LNCAP (cell line): ENCODE measurements around the gene OR2L8.
A peak's percentile ranks its signal among the peaks of the same experiment; 100 is the strongest.

Source experiments
- TF ChIP-seq, protein P1 (sequence below): fragments of 450-650 bp; IDR thresholded peaks from 2 replicates; pipeline ENCODE4 v1.5.1; 2017; ENCODE audit warnings: mild to moderate bottlenecking

Gene OR2L8

DNA sequence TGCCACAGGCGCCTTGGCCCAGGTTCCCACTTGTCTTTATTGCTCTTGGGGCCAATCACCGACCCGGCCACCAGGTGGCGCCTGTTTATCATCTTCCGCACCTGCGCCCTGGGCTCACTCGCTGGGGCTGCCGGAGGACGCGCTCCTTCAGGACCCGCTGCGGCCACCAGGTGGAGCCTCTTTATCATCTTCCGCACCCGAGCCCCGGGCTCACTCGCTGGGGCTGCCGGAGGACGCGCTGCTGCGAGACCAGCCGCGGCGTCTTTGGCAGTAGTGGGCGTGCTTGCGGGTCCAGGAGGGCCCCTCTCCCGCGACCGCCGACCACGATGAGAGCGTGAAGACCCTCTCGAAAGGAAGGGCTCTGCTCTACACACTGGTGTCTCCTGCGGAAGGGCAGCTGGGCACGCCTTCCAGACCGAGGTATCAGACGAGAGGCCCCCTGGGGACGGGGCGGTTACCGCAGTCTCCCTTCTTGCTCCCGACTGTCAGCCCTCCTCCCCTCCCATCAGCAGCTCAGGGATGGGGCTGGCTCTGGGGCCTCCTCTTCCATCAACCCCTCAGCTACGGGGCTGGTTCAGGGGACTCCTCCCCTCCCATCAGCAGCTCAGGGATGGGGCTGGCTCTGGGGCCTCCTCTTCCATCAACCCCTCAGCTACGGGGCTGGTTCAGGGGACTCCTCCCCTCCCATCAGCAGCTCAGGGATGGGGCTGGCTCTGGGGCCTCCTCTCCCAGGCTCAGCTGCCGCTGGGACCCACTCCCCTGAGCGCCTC lies 11.5 kb upstream of the OR2L8 start:
- TF ChIP-seq, protein P1, sequence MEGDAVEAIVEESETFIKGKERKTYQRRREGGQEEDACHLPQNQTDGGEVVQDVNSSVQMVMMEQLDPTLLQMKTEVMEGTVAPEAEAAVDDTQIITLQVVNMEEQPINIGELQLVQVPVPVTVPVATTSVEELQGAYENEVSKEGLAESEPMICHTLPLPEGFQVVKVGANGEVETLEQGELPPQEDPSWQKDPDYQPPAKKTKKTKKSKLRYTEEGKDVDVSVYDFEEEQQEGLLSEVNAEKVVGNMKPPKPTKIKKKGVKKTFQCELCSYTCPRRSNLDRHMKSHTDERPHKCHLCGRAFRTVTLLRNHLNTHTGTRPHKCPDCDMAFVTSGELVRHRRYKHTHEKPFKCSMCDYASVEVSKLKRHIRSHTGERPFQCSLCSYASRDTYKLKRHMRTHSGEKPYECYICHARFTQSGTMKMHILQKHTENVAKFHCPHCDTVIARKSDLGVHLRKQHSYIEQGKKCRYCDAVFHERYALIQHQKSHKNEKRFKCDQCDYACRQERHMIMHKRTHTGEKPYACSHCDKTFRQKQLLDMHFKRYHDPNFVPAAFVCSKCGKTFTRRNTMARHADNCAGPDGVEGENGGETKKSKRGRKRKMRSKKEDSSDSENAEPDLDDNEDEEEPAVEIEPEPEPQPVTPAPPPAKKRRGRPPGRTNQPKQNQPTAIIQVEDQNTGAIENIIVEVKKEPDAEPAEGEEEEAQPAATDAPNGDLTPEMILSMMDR, result peak; percentile 90

DNA sequence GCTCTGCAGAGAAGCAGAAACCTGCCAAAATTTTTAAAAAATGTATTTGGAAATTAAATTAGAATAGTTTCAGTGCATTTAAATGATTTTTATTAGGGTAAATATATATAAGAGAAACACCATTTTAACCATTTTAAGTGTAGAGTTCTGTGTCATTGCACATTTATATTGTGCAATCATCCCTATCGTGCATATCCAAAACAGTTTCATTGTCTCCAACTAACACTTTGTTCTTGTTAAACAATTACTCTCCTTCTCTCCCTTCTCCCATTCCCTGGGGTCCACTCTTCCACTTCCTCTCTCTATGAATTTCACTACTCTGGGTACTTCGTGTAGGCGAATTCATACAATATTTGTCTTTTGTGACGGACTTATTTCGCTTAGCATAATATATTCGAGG lies 6.0 kb upstream of the OR2L8 start:
- TF ChIP-seq, protein P1, result no peak

DNA sequence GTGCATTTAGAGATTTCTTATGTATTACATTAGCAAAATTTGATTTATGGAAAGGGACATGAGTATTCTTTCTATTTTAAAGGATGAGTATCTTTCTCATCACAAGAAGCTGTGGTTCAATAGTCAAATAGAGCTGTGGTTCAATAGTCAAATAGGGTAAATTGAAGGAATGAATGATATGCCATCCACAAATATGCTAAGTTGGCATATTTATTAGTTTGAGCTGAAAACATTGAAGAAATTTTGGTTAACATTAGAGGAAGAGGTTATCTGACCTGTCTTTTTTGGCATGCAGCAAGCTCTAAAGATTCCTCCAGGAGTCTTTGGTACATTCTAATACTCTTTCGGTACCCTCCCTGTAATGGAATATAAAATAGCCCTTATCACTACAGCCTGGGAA lies 4.8 kb downstream of the OR2L8 start:
- TF ChIP-seq, protein P1, result no peak

DNA sequence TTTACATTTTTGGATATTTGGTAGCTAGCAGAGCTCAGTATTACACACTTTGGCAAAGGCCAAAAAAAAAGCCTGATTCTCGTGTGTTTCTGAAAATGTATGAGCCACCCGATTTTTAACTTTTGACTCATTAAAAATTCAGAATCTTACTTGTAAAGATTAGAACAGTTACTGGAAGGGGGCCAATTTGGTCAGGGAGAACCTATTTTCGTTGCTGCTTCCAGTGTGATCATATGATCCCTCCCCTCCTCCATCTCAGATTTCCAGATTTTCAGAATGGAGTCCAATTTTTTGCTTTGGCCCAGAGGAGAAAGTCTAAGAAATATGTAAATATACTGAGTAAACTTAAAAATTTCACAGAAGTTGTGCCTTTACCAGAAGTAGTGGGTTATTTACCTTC lies 13.1 kb downstream of the OR2L8 start:
- TF ChIP-seq, protein P1, result no peak

DNA sequence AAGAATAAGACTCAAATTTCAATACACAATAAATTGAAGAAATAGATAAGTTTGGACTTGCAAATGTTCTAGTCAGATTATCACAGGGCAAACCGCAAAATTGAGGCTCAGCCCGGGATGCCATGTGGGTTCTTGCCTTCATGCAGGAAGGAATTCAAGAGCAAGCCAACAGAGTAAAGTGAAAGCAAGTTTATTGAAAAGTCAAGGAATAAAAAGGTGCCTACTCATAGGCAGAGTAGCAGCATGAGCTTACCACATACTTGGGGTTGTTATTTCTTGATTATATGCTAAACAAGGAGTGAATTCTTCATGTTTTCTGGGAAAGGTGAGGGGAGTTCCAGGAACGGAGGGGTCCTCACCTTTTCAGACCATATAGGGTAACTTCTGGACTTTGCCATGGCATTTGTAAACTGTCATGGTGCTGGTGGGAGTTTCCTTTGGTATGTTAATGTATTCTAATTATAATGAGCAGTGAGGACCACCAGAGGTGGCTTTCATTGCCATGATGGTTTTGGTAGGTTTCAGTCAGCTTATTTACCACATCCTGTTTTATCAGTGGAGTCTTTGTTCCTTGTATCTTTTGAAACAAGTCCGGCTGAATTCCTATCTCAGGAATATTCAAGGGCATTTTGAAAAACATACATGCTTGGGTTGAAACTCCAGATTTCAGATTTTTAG lies 14.4 kb downstream of the OR2L8 start:
- TF ChIP-seq, protein P1, result no peak

DNA sequence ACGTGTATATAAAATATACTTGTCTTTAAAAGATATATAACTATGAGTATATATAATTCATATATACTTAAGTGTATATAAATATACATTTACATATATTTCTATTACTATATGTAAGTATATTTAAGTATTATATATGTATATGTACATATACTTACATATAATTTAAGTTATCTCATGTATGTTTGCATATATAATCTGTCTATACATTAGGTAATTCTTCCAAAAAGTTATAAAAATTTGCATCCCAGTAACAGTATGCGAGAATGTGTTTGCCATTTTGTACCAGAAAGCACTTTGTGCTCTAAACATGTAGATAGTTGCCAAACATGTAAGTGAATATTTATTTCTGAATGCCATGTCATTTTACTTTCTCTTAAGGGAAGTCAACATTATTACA lies 16.3 kb downstream of the OR2L8 start, which contains the start of gene OR2AK2:
TSS of gene OR2AK2 (plus strand) at position 301 of the 400 bp plus-strand sequence. CDS start 144 bp downstream, outside the sequence.
- TF ChIP-seq, protein P1, result no peak

DNA sequence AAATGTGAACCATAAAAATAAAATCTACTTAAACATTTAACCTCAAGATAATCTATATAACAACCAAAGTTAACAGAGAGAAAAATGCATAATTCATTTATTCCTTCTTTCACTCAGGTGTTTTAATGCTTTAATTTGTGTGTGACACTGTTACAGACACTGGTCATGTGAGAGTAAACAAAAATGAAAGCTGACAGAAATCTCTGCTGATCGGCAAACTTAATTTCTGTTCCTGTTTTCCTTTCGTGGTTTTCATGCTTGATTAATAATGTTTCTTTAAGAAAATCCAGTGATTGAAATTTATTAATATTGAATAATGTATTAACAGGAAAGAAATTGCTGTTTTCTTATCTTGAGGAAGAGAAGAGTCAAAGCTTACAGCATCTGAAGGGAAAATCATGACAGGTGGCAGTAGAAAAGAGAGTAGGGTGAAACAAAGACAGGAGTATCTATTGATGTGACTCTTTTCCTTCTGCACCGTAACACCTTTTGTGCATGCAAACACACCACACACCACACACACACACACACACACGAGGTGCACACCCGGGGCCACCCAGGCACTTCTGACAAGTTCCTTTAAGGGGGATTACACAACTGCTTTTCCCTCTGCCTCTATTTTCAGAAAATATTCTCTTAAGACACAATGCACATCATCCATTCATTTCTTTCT lies 18.0 kb downstream of the OR2L8 start:
- TF ChIP-seq, protein P1, result no peak
